GM19099 (cell line): ENCODE measurements around the gene DAB2IP.

Experiments used
- POLR2A ChIP-seq: IDR thresholded peaks from 3 replicates; pipeline ENCODE4 v1.6.1; 2011; ENCODE audit warnings: low read depth; ENCODE audit not compliant: insufficient read length; ENCODE audit errors: extremely low read depth

Gene DAB2IP

DNA sequence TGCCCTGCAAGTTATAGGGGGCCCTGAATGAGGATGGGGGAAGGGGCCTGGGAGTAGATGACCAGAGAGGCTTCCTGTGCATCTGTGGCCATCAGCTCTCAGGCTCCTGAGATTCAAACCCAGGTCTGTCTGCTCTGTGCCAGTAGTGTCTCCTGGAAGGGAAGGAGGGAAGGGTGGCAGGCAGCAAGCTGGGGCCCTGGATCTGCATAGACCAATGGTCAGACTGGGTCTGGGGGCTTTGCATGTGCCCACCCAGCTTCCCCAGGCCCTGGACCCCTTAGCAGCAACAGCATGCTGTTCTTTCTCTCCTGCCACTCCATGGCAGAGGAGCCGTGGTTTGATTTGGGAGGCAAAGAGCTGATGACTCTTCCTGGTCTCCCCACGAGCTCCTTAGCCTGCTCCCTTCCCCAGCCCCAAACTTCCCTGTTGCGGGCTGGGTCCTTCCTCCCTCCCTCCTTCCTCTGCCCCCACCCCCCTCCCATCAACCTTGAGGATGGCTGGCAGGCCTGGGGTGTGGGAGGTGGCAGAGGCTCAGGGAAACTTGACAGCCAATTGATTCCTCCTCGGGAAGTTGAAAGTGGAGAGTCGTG, 31.6 kb downstream of the DAB2IP start:
- no peak for TF ChIP-seq POLR2A

DNA sequence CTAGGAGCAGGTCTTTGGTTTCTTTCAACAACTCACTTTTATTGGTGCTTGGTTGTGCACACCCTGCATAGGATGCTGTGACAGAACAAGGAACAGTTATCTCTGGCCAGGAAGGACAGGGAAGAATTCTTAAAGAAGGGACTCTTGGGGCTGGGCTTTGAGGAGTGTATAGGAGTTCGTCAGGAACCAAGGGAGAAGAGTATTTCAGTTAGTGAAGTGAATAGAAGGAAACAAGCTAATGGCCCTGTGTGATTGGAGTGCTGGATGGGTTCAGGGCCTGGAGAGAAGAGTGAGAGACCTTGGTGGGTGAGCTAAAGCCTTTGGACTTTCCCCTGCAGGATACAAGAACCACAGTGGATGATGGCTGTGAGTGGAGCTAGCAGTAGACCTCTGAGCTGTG, 32.2 kb downstream of the DAB2IP start:
- TF ChIP-seq POLR2A = no peak

DNA sequence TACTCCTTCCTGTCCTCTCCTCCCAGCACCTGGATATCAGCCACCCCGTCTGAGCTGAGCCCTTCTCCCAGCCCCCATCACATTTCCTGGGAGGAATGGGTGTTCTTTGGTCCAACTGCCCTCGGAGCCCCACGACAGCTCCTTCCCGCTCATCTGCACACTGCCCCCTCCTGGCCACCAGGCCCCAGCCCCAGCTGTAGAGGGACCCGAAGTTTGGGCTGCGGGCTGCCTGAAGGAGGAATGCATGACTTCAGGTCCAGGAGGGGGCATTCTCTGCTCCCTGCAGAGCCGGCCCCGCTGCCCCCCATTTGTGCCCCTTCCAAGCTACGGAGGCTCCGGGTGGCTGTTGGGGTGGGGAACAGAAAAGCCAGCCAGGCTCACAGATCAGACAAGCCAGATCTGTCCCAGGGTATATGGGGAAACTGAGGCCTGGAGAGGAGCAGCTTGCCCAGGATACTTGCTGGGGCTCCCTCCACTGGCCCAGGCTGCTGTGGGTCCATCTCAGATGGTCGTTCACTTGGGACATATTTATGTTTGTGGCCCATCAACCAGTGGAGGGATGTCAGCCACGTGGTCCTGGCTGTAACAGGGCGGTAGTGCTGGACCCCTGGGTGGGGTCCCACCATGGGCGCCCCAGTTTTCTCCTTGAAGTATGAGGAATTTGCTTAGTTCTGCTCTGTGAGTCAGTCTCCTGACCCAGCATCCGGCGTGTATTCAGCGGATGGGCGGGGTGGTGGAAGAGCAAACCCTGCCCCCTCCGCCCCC, 33.1 kb downstream of the DAB2IP start:
- TF ChIP-seq POLR2A = no peak

DNA sequence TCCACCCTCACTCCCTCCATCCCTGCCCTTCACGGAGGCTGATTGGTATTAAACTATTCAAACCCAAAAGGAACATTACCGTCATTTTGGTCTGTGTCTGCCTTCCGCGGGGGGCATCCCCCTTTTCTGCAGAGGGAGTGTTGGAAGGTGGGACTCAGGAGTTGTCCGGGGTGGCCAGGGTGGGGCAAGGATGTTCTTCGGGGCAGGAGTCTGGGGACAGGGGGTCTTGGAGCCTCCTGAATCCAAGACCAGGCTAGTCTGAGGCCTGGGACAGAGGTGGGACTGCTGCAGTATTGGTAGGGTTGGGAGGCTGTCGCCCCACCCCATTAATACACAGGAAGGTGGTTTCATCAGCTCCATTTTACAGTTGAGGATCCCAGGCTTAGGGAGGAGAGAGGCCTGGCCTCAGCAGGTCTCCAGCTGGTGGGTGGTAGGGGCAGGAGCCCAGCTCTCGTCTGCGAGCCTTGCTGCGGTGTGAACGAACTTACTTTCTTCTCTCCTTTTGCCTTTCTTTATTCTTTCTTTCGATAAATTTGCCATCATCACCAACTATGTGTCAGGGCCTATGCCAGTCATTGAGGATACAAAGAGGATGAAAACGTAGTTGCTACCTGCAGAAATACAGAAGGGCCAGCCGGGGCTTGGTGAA, 33.8 kb downstream of the DAB2IP start:
- TF ChIP-seq POLR2A = no peak

DNA sequence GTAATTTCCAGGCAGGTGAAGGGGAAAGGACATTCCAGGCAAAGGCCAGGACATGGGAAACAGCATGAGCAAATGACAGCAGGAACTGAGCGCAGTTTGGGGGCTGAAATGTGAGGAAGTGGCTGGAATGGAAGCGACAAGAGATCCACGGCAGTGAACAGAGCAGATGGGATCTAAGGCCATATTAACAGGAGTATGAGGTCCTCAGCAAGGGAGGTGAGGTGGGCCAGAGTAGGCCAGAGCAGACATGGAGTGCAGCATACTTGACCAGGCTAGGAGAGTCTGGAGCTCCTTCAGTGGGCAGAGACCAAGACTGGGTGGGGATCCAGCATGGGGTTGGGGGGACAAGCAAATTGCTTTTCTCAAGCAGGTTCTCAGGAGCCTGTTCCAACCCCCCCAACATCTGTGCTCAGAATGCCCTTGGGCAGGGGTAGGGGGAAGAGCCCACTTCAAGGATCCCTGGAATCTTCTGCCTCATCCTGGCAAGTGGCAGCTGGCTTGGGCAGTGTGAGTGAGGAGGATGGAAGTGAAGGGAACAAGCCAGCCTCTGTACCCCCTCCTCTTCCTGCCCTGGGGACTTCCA, 34.5 kb downstream of the DAB2IP start:
- TF ChIP-seq POLR2A = no peak

DNA sequence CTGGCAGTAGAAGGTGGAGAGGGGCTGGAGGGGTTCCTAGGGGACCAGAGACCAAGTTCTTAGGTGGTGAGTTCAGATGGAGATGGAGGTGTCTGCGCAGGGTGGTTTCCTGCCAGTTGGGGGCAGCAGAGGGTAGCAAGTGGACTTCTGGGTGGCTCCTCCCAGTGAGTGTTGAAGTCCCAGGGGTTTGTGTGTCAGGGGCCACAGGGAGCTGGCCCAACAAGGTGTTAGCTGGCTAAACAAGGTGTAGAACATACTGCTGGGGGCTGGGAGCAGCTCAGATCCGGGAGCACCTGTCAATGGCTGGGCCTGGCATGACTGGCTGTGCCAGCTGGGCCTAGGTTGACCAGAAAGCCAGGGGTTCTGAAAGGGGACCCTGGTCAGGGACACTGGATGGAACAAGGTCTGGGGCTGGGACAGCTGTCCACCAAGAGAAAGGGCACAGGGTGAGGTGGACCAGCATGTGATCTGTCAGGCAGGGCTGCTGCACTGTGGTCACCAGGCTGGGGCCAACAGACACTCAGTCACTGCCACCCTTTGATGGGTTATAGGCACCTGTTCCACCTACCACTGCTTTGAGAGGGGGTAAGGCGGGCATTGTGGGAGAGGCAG, 35.6 kb downstream of the DAB2IP start:
- TF ChIP-seq POLR2A = no peak

DNA sequence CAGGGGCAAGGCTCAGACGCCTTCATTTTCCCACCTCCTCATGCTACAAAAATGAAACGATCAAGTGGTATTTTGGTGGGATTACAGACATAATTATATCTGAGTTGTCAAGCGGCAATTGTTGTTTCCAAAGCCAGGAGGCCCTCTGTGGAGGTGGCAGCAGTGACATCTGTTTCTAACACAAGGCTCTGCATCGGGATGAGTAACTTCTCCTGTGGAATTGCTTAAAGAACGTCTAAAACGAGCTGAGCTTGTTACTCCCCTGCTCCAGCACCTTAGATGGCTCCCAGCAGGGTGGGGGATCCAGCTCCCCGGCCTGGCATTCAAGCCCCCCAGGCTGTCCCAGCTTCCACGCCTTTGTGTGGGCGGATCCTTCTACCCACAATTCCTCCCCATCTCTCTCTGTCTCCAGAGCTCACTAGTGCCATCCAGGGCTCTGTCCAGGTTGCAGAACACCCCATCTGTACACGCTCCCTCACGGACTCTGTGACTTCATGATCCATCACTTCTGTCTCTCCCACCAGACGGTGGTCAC, 36.8 kb downstream of the DAB2IP start:
- TF ChIP-seq POLR2A = no peak

DNA sequence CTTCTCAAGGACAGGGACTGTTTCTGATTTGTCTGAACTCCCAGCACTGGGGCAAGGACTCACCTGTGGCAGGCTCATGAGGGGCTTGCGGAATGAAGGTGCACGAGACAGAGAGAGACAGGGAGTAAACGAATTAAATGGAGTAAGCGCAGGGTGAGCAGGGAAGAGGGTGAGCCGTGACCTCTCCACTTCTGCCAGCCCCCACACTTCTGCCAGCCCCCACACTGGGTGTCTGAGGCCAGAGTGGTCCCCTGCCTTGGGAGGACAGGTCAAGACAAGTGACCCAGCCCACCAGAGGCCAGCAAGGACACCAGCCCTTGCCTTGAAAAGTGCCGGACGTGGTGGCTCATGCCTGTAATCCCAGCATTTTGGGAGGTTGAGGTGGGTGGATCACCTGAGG, 37.2 kb downstream of the DAB2IP start:
- no peak for TF ChIP-seq POLR2A

DNA sequence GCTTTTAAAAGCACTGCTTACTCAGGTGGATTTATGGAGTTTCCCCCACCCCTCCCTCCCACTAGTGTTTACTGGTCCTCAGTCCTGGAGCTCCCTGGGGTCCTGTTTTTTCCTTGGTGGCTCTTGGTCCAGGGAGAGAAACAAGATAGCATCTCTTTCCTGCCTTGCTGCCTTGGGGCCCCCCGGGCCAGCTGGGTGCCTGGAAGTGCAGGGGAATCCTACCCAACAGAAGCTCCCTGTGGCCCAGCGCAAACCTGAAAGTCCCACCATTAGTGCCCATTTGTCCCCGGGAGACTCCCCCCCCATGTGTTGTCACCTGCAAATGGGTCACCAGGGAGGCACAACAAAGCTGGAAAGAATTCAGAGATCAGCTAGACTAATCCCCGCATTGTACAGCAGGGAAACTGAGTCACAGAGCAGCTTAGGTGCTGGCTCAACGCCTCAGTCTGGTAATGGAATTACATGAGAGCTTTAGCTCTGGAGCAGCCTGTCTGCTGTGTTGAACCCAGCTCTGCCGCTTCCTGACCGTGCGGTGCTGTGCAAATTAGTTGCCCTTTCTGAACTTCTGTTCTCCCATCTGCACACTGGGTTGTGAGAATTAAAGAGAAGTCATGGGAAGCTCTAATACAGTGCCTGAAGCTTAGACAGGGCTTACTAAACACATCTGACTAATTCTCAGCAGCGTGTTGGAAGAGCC, 38.2 kb downstream of the DAB2IP start:
- TF ChIP-seq POLR2A = no peak

DNA sequence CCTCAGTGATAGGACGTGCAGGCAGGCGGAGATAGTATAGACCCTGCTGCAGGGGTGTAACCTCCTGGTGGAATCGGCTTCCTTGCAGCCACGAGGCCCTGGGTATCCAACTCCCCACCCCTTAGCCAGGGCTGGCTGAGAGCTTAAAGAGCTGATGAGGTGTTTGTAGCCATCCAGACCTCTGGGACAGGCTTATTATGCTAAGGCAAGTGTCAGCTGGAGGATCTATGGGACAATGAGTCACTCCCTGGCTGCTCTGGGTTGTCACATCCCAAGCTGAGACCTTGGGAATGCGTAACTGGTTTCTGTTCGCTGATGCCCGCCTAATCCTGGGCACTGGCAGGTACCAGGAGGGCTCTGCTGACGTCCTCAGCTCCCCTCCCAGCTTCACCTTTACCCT, 38.9 kb downstream of the DAB2IP start:
- TF ChIP-seq POLR2A = no peak

DNA sequence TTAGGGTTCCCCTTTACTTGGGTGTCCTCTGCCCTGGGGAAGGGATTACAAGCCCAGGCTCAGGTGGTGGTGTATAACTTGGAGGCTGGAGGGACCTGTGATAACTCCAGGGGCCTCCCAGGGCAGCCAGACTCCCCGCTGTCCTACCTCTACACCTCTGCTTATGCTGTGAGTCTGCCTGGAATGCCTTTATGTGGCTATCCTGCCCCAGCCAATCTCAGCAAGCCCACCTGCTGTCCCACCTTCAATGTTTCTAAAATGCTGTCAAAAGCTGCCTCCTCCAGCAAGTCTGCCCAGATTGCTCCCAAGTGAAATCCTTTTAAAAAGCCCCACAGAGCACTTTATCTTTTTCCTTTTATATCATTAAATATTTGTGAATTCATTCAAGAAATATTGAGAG, 39.3 kb downstream of the DAB2IP start:
- no peak for TF ChIP-seq POLR2A

DNA sequence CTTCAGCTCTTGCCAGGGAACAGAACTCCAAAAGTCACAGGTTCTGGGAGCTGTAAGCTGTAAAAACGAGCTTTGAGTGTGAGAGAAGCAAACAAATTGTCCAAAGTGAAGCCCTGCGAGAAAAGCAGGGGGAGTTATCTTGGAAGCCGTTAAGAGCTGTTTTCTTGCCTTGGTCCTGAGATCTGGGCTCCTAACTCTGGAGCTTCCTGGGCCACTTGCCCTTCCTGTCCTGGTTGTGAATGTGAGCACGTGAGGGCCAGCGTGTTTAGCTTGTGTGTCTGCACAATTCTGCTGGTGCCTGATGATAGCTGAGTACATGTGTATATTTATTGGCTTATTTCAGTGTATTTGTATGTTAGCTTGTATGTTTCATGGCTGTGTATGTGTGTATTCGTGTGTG, 40.5 kb downstream of the DAB2IP start:
- TF ChIP-seq POLR2A = no peak

DNA sequence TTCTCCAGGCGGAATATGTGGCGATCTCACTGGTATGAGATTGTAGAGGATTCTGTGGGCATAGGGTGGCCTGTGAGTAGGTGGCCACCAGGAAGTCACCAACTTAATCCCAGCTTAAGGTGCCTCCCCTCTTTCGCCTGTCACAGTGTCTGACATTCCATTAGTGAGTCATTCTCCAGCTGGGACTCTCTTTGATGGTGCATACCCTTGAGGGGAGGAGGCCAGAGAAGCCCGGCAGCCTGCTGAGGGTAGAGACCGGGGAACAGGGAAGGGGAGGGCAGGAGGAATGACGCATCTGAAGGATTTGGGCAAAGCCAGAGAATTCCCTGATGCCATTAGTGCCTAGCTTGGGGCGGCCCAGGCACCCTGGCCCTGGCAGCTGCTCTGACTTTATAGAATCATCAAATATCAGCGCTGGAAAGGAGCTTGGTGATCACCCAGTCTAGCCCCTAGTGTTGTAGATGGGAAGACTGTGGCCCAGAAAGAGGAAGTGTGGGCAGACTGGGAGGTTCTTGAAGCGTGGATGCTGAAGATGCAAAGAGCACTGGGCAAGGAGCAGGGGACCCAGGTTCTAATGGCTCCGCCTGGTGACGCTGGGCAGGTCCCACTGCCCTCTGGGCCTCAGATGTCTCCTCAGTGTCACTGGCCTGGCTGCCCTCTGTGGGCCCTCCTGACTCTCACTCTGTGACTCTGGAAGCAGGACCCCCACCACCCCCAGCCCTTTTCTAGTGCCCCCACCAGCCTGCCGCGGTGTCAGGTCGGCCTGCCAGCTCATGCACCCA, 41.4 kb downstream of the DAB2IP start:
- TF ChIP-seq POLR2A = no peak

DNA sequence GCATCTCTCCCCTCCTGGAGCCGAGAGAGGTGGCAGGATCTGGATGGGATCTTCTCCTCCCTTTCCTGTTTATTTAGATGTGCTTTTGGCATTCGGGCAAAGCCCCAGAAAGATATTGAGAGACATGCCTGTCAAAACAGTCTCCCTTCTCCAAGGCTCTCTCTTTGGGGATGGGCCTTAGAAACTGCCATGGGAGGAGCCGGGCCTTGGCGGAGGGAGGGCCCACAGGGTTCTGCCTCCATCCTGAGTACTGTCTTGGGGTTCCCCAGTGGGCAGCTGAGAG, 41.9 kb downstream of the DAB2IP start:
- TF ChIP-seq POLR2A = no peak

DNA sequence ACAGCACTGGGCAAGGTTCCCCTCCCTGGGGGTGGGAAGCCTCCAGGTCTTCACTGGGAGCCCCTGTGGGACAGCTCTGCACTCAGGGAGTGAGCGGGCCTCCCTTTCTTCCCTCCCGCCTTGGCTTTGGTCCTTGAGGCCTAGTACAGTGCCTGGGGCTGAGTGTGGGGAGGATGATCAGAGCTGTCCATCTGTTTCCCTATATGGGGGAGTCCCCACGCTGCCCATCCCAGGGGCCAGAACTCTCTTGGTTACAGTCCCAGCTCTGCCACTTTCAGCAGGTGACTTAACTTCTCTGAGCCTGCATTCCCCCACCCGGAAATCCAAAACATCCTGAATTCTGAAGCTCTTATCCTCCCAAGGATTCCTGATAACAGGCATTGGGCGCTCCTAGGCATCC, 42.6 kb downstream of the DAB2IP start:
- no peak for TF ChIP-seq POLR2A

DNA sequence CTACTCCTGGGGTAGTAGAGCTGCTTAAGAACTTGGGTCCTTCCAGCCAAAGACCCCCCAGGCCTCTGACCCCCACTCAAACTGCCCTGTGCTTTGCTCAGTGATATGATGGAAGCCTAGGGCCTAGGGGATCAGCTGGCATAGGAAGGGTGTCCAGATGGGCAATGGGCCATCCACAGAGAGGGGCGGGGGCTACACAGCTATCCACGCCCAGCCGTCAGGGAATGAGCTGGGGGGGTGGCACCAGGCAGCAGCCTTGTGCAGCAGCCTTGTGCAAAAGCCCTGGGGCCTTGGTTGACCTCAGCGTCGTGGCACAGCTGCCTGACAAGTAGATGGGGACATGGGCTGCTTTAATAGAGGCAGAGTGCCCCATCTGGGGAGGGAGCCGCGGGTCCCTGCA, 43.2 kb downstream of the DAB2IP start:
- TF ChIP-seq POLR2A = no peak
